Endothelial cell of umbilical vein (primary cell): Measurements from ENCODE around the gene ST6GALNAC4. TPM values are rescaled to one million over a fixed set of nuclear protein-coding genes. Genes with fewer than 3 reads are reported as not detected.

ENCODE experiments used
- BruUV-seq: library from RNA; stranded (reverse); fragments of 400-500 nt; replicated peaks from 2 replicates; lab custom pipeline; 2021; lab: Mats Ljungman, UMichigan
- CTCF ChIA-PET: fragments of 300-600, 350-600 bp; sonication (Branson Sonifier 250); formaldehyde crosslinking; loops from one replicate; lab custom pipeline; 2021; ENCODE audit warnings: antibody characterized with exemption, inconsistent platforms; lab: Charles Lee
- POLR2A ChIA-PET: fragments of 300-600, 350-600 bp; sonication (Branson Sonifier 250); formaldehyde crosslinking; loops from one replicate; lab custom pipeline; 2021; ENCODE audit warnings: antibody characterized with exemption, inconsistent platforms; lab: Charles Lee
- DNase-seq: peaks from one replicate; pipeline ENCODE4 v3.0.0-alpha.2; 2011; ENCODE audit warnings: low read depth, low spot score
- FAIRE-seq: peaks from 2 replicates; lab custom pipeline; 2011; peaks lifted over from hg19 to GRCh38; lab: Jason Lieb, UNC
- H2AFZ ChIP-seq: 2 replicates; pipeline ENCODE4 v1.6.0; 2012; ENCODE audit warnings: low read depth, low read length, control low read depth, inconsistent platforms
- H3K27ac ChIP-seq: 2 replicates; pipeline ENCODE4 v1.5.1; 2011; ENCODE audit warnings: low read depth, mild to moderate bottlenecking, control low read depth, low read length, moderate library complexity; ENCODE audit not compliant: insufficient read depth
- H3K27me3 ChIP-seq, 2 experiments: 2 replicates each; pipeline versions ENCODE4 v1.6.0 to v1.6.1; 2011; ENCODE audit warnings: low read length in 2 of 2, mixed read lengths in 1 of 2; ENCODE audit not compliant: control insufficient read depth in 2 of 2, insufficient read depth in 2 of 2
- H3K36me3 ChIP-seq, 2 experiments: 2 replicates in 1 of 2; 3 replicates in 1 of 2; pipeline ENCODE4 v1.5.1; 2011; ENCODE audit warnings: low read length in 2 of 2, mild to moderate bottlenecking in 1 of 2, moderate library complexity in 1 of 2; ENCODE audit not compliant: control insufficient read depth in 2 of 2, insufficient read depth in 2 of 2; ENCODE audit errors: extremely low read depth in 1 of 2
- H3K4me1 ChIP-seq: 3 replicates; pipeline ENCODE4 v1.5.1; 2011; ENCODE audit warnings: mild to moderate bottlenecking, low read length; ENCODE audit not compliant: control insufficient read depth, insufficient read depth; ENCODE audit errors: extremely low read depth
- H3K4me2 ChIP-seq: 2 replicates; pipeline ENCODE4 v1.6.1; 2011; ENCODE audit warnings: low read length, control low read depth, mixed read lengths; ENCODE audit not compliant: insufficient read depth
- H3K4me3 ChIP-seq, 3 experiments: fragments of 200-600 bp in 1 of 3; sonication (generic), shearing (Covaris generic) in 1 of 3; replicated peaks in 1 of 3; 2 replicates each; pipeline ENCODE4 v1.5.1; 2011 to 2016; ENCODE audit warnings: control low read depth in 3 of 3, low read length in 3 of 3, mild to moderate bottlenecking in 2 of 3, inconsistent platforms in 1 of 3, low read depth in 1 of 3, moderate library complexity in 1 of 3; ENCODE audit not compliant: insufficient read depth in 1 of 3
- H3K79me2 ChIP-seq: 2 replicates; pipeline ENCODE4 v1.6.0; 2012; ENCODE audit warnings: low read length, inconsistent platforms; ENCODE audit not compliant: control insufficient read depth, insufficient read depth
- H3K9ac ChIP-seq: replicated peaks from 2 replicates; pipeline ENCODE3; 2011; ENCODE audit warnings: low read length, control low read depth; ENCODE audit not compliant: insufficient read depth; ENCODE audit errors: extremely low read depth
- H3K9me1 ChIP-seq: replicated peaks from 3 replicates; pipeline ENCODE4 v1.6.0; 2011; ENCODE audit warnings: mild to moderate bottlenecking, low read length; ENCODE audit not compliant: control insufficient read depth, insufficient read depth; ENCODE audit errors: extremely low read depth
- H3K9me3 ChIP-seq: replicated peaks from 2 replicates; pipeline ENCODE4 v1.5.1; 2012; ENCODE audit warnings: low read length, inconsistent platforms; ENCODE audit not compliant: control insufficient read depth, insufficient read depth
- H4K20me1 ChIP-seq: replicated peaks from 2 replicates; pipeline ENCODE3; 2011; ENCODE audit warnings: mild to moderate bottlenecking, low read length; ENCODE audit not compliant: control insufficient read depth, insufficient read depth; ENCODE audit errors: extremely low read depth
- EZH2 ChIP-seq: IDR thresholded peaks from 2 replicates; pipeline ENCODE4 v1.6.1; 2012; ENCODE audit warnings: borderline replicate concordance, low read depth, mild to moderate bottlenecking, moderate library complexity, low read length, inconsistent platforms; ENCODE audit not compliant: severe bottlenecking
- FOS ChIP-seq: IDR thresholded peaks from 2 replicates; pipeline ENCODE4 v1.6.1; 2011; ENCODE audit warnings: mild to moderate bottlenecking, low read length, moderate library complexity, borderline replicate concordance; ENCODE audit not compliant: insufficient read depth
- GATA2 ChIP-seq: IDR thresholded peaks from 2 replicates; pipeline ENCODE4 v1.7.0; 2011; ENCODE audit warnings: low read depth, mild to moderate bottlenecking, moderate library complexity, mixed read lengths, low read length; ENCODE audit not compliant: insufficient read length, insufficient read depth
- JUN ChIP-seq: IDR thresholded peaks from 2 replicates; pipeline ENCODE4 v1.6.1; 2011; ENCODE audit warnings: borderline replicate concordance, low read depth; ENCODE audit not compliant: insufficient read length, insufficient read depth
- POLR2A ChIP-seq: IDR thresholded peaks from 2 replicates; pipeline ENCODE4 v1.6.1; 2012; ENCODE audit warnings: low read depth, mild to moderate bottlenecking, control low read depth, low read length
- POLR2AphosphoS5 ChIP-seq: IDR thresholded peaks from 2 replicates; pipeline ENCODE4 v1.6.1; 2012; ENCODE audit warnings: low read depth, mild to moderate bottlenecking, control low read depth, low read length, moderate library complexity; ENCODE audit not compliant: insufficient read depth
- dilution Hi-C: fragments of 300-500 bp; cut with MboI; formaldehyde crosslinking; loops from one replicate; pipeline ENCODE4 v1.15.0; 2019; ENCODE audit warnings: low sequenced_read_pairs; ENCODE audit not compliant: extremely low pct_ligation_motif_present
- intact Hi-C: fragments of 100-400 bp; cut with micrococcal nuclease; formaldehyde crosslinking; loops from one replicate; pipeline ENCODE4 v1.10.0; 2022
- polyA plus RNA-seq, 4 experiments: library from polyadenylated mRNA; depleted of rRNA in 3 of 4; stranded (reverse) in 3 of 4; unstranded in 1 of 4; fragments of >200 nt; gene quantifications; 2 replicates each; pipeline versions ENCODE4 v1.2.1 to v1.2.3, GENCODE V29; 2011 to 2012; ENCODE audit warnings: missing spikeins in 1 of 4
- total RNA-seq: library from RNA; stranded (reverse); gene quantifications from 2 replicates; pipeline ENCODE4 v1.2.3, GENCODE V29; 2021
- TF ChIP-seq, protein P1 (sequence below), 2 donors: IDR thresholded peaks; 1 replicate in 1 of 2; 2 replicates in 1 of 2; pipeline ENCODE4 v1.5.1; 2011; ENCODE audit warnings: low read length in 2 of 2, mild to moderate bottlenecking in 2 of 2, moderate library complexity in 2 of 2, control low read depth in 1 of 2, inconsistent platforms in 1 of 2, low read depth in 1 of 2; ENCODE audit not compliant: insufficient read depth in 1 of 2; ENCODE audit errors: extremely low read depth in 1 of 2

The ST6GALNAC4 gene
- total and polyA plus RNA-seq, 2 donors (not counting 3 experiments of a cell fraction or from before 2014, with no cell fraction given) = 45.9 to 85.3 TPM

DNA sequence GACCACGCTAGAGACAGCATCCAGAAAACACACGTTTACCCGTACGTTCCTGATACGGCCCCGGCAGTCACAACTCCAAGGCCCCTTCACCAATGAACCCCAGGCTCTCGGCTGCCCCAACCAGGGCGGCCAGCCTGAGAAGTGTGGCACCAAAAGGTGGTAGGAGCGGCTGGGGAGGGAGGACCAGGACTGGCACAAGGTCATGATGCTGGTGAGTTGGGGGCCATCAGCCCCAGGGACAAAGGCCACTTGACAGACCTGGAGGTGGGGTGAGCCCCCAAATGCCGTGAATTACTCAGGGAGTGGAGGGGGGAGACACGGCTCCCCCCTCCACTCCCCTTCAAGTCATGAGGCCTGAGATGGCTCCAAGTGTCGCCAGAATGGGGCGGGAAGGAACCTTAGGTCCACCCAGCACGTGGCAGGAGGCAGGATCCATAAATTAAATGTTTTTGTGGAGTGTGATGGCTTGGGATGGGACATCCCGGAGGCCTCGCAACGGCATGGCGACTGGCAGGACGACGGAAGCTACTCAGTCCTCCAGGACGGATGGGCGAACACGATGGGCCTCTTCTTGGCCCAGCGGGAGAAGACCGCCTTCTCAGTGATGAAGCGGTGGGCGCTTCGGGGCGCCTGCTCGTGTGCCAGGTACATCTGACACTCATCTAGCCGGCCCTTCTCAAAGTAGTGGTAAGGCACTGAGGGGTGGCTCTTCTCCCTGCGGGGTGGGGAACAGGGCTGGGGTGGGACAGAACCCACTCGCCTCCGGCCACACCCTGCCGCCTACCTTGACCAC lies 8.8 kb downstream of the ST6GALNAC4 start:
- FAIRE-seq (no peak), DNase-seq (no peak)
- Histone ChIP-seq H3K4me3 (no peak overlapping the region), H3K9me3 (no peaks in the 10 kb centered on the region), H4K20me1 (no peaks in the 10 kb centered on the region), H3K4me1 (peaks cover 40% of the 10 kb centered on the region), H3K4me2 (no peak overlapping the region), H2AFZ (no peak overlapping the region), H3K9me1 (no peaks in the 10 kb centered on the region), H3K36me3 (peaks cover 0 to 21% of the 10 kb centered on the region in 2 experiments), H3K79me2 (no peaks in the 10 kb centered on the region), H3K27me3 (no peaks in the 10 kb centered on the region), H3K27ac (no peak overlapping the region), H3K9ac (no peak overlapping the region)
- dilution Hi-C loops (no loop called here), intact Hi-C loops (no loop called here)
- TF ChIP-seq GATA2 = no peak
- TF ChIP-seq, protein P1, sequence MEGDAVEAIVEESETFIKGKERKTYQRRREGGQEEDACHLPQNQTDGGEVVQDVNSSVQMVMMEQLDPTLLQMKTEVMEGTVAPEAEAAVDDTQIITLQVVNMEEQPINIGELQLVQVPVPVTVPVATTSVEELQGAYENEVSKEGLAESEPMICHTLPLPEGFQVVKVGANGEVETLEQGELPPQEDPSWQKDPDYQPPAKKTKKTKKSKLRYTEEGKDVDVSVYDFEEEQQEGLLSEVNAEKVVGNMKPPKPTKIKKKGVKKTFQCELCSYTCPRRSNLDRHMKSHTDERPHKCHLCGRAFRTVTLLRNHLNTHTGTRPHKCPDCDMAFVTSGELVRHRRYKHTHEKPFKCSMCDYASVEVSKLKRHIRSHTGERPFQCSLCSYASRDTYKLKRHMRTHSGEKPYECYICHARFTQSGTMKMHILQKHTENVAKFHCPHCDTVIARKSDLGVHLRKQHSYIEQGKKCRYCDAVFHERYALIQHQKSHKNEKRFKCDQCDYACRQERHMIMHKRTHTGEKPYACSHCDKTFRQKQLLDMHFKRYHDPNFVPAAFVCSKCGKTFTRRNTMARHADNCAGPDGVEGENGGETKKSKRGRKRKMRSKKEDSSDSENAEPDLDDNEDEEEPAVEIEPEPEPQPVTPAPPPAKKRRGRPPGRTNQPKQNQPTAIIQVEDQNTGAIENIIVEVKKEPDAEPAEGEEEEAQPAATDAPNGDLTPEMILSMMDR (IDR thresholded peaks at IDR 0.05; ENCODE audit: extremely low read depth in 1 of 2, insufficient read depth in 1 of 2, low read depth in 1 of 2, low read length in 2 of 2) = no peak
- TF ChIP-seq POLR2A = no peak
- no peak for TF ChIP-seq JUN
- no peak for TF ChIP-seq POLR2AphosphoS5
- no peak for TF ChIP-seq EZH2
- no peak for TF ChIP-seq FOS
- POLR2A ChIA-PET = no interaction called here
- BruUV-seq = no TSS peak
- CTCF ChIA-PET = no interaction called here
